ENCODE data around the gene MAP3K2. TPM values are rescaled to one million over a fixed set of nuclear protein-coding genes. Genes with fewer than 3 reads are reported as not detected.

MAP3K2 gene
- total and polyA plus RNA-seq, 2 donors (not counting 3 experiments of a cell fraction or from before 2014, with no cell fraction given) = 3.4 to 25.7 TPM

DNA sequence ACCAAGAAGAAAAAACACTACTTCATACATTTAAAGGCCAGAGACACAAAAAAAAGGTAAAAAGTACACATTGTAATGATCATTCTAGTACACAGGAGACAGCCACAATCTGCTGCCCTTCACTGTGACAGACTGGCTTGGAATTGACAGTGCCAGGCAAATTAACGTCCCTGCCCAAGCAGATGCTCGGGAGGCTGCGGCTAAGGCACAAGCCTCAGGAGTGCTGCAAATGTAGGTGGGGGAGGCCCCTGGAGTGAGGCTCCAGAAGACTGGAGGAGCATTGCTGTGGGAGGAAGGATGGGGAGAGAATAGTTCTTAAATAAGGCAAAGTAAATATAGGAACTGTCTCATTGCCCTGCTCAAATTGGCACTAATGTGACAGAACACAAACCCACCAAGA lies 112.4 kb downstream of the MAP3K2 start:
- H3K79me2 ChIP-seq (ENCODE audit: control insufficient read depth, insufficient read depth, low read length) = no peaks in the 10 kb centered on the region
- H3K9ac ChIP-seq (replicated peaks; ENCODE audit: extremely low read depth, insufficient read depth, low read length) = no peak overlapping the region
- no peaks in the 10 kb centered on the region for H3K27me3 ChIP-seq (ENCODE audit: control insufficient read depth in 2 of 2, insufficient read depth in 2 of 2, low read length in 2 of 2)
- no peaks in the 10 kb centered on the region for H3K4me1 ChIP-seq (ENCODE audit: control insufficient read depth, extremely low read depth, insufficient read depth, low read length)
- peaks cover 25 to 44% of the 10 kb centered on the region in 2 experiments for H3K36me3 ChIP-seq (ENCODE audit: control insufficient read depth in 2 of 2, extremely low read depth in 1 of 2, insufficient read depth in 2 of 2, low read length in 2 of 2)
- FAIRE-seq (no peak), DNase-seq (ENCODE audit: low read depth, low spot score) (no peak)
- H4K20me1 ChIP-seq (replicated peaks; ENCODE audit: control insufficient read depth, extremely low read depth, insufficient read depth, low read length) = no peaks in the 10 kb centered on the region
- no peak overlapping the region for H2AFZ ChIP-seq (ENCODE audit: low read depth, low read length)
- ChIA-PET CTCF (no interaction called here), POLR2A (no interaction called here)
- H3K9me1 ChIP-seq (replicated peaks; ENCODE audit: control insufficient read depth, extremely low read depth, insufficient read depth, low read length) = no peaks in the 10 kb centered on the region
- dilution Hi-C loops (cut with MboI; ENCODE audit: extremely low pct_ligation_motif_present, low sequenced_read_pairs) = no loop called here
- no TSS peak for BruUV-seq (replicated peaks)
- H3K9me3 ChIP-seq (replicated peaks; ENCODE audit: control insufficient read depth, insufficient read depth, low read length) = no peaks in the 10 kb centered on the region
- no peak overlapping the region for H3K4me3 ChIP-seq (replicated peaks in 1 of 3; ENCODE audit: insufficient read depth in 1 of 3, low read depth in 1 of 3, low read length in 3 of 3)
- no peak overlapping the region for H3K4me2 ChIP-seq (ENCODE audit: insufficient read depth, low read length)
- no peak for TF ChIP-seq MYC (IDR thresholded peaks at IDR 0.05; ENCODE audit: low read depth, low read length)
- no peak for TF ChIP-seq GATA2 (IDR thresholded peaks at IDR 0.05; ENCODE audit: insufficient read depth, insufficient read length, low read depth, low read length)
- no peak for TF ChIP-seq JUN (IDR thresholded peaks at IDR 0.05; ENCODE audit: borderline replicate concordance, insufficient read depth, insufficient read length, low read depth)
- no peak for TF ChIP-seq POLR2A (IDR thresholded peaks at IDR 0.05; ENCODE audit: low read depth, low read length)
- TF ChIP-seq, protein P1, sequence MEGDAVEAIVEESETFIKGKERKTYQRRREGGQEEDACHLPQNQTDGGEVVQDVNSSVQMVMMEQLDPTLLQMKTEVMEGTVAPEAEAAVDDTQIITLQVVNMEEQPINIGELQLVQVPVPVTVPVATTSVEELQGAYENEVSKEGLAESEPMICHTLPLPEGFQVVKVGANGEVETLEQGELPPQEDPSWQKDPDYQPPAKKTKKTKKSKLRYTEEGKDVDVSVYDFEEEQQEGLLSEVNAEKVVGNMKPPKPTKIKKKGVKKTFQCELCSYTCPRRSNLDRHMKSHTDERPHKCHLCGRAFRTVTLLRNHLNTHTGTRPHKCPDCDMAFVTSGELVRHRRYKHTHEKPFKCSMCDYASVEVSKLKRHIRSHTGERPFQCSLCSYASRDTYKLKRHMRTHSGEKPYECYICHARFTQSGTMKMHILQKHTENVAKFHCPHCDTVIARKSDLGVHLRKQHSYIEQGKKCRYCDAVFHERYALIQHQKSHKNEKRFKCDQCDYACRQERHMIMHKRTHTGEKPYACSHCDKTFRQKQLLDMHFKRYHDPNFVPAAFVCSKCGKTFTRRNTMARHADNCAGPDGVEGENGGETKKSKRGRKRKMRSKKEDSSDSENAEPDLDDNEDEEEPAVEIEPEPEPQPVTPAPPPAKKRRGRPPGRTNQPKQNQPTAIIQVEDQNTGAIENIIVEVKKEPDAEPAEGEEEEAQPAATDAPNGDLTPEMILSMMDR (IDR thresholded peaks at IDR 0.05; ENCODE audit: extremely low read depth in 1 of 2, insufficient read depth in 1 of 2, low read depth in 1 of 2, low read length in 2 of 2) = no peak
- intact Hi-C loops (cut with micrococcal nuclease) = no loop called here
- H3K27ac ChIP-seq (ENCODE audit: insufficient read depth, low read depth, low read length) = no peak overlapping the region

DNA sequence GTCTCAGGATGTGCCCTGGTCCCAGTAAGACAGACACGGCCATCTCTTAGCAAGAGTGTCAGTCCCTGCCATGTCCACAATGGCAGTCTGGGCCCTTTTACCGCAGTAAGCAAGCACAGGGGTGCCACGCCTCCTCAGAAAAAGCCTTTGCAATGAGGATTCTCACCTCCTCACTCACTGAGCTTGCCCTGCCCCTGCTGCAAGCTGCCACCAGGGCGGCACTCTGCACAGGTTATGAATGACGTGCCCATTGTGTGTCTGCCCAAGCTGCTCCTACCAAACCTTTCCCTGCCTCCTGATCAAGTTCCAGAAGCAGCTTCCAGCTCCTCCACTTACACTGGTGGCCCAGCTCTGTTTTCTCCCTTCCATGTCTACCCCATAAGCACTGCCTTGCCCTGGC lies 117.1 kb downstream of the MAP3K2 start:
- no peak for TF ChIP-seq JUN (IDR thresholded peaks at IDR 0.05; ENCODE audit: borderline replicate concordance, insufficient read depth, insufficient read length, low read depth)
- no peak for TF ChIP-seq EZH2 (IDR thresholded peaks at IDR 0.05; ENCODE audit: borderline replicate concordance, low read depth, low read length, severe bottlenecking)
- TF ChIP-seq, protein P1 (IDR thresholded peaks at IDR 0.05; ENCODE audit: extremely low read depth in 1 of 2, insufficient read depth in 1 of 2, low read depth in 1 of 2, low read length in 2 of 2) = no peak
- no peak for TF ChIP-seq GATA2 (IDR thresholded peaks at IDR 0.05; ENCODE audit: insufficient read depth, insufficient read length, low read depth, low read length)
- no peak for TF ChIP-seq POLR2AphosphoS5 (IDR thresholded peaks at IDR 0.05; ENCODE audit: insufficient read depth, low read depth, low read length)
- TF ChIP-seq POLR2A (IDR thresholded peaks at IDR 0.05; ENCODE audit: low read depth, low read length) = no peak
- TF ChIP-seq MYC (IDR thresholded peaks at IDR 0.05; ENCODE audit: low read depth, low read length) = no peak
- no peak for TF ChIP-seq FOS (IDR thresholded peaks at IDR 0.05; ENCODE audit: borderline replicate concordance, insufficient read depth, low read length)
- TF ChIP-seq, protein P2, sequence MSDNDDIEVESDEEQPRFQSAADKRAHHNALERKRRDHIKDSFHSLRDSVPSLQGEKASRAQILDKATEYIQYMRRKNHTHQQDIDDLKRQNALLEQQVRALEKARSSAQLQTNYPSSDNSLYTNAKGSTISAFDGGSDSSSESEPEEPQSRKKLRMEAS (IDR thresholded peaks at IDR 0.05; ENCODE audit: insufficient read depth, insufficient read length) = no peak
- FAIRE-seq (no peak), DNase-seq (ENCODE audit: low read depth, low spot score) (no peak)
- Histone ChIP-seq H3K27me3 (ENCODE audit: control insufficient read depth in 2 of 2, insufficient read depth in 2 of 2, low read length in 2 of 2) (no peaks in the 10 kb centered on the region), H2AFZ (ENCODE audit: low read depth, low read length) (no peak overlapping the region), H3K9ac (replicated peaks; ENCODE audit: extremely low read depth, insufficient read depth, low read length) (no peak overlapping the region), H3K4me3 (replicated peaks in 1 of 3; ENCODE audit: insufficient read depth in 1 of 3, low read depth in 1 of 3, low read length in 3 of 3) (no peak overlapping the region), H3K9me3 (replicated peaks; ENCODE audit: control insufficient read depth, insufficient read depth, low read length) (no peaks in the 10 kb centered on the region), H3K36me3 (ENCODE audit: control insufficient read depth in 2 of 2, extremely low read depth in 1 of 2, insufficient read depth in 2 of 2, low read length in 2 of 2) (peaks cover 25 to 34% of the 10 kb centered on the region in 2 experiments), H4K20me1 (replicated peaks; ENCODE audit: control insufficient read depth, extremely low read depth, insufficient read depth, low read length) (no peaks in the 10 kb centered on the region), H3K4me1 (ENCODE audit: control insufficient read depth, extremely low read depth, insufficient read depth, low read length) (no peaks in the 10 kb centered on the region), H3K27ac (ENCODE audit: insufficient read depth, low read depth, low read length) (no peak overlapping the region), H3K4me2 (ENCODE audit: insufficient read depth, low read length) (no peak overlapping the region), H3K79me2 (ENCODE audit: control insufficient read depth, insufficient read depth, low read length) (no peaks in the 10 kb centered on the region), H3K9me1 (replicated peaks; ENCODE audit: control insufficient read depth, extremely low read depth, insufficient read depth, low read length) (no peaks in the 10 kb centered on the region)
- intact Hi-C loops (cut with micrococcal nuclease) (no loop called here), dilution Hi-C loops (cut with MboI; ENCODE audit: extremely low pct_ligation_motif_present, low sequenced_read_pairs) (no loop called here)
- POLR2A ChIA-PET = no interaction called here
- CTCF ChIA-PET = interaction anchor here (0.9 to 1.4 kb wide), 2 partner anchors 12 to 203 kb away, joined by 3 to 5 read pairs; no protein-coding TSS in a partner anchor
- no TSS peak for BruUV-seq (replicated peaks)
